HepG2 (cell line): Measurements from ENCODE around the gene RABEP1. TPM values are rescaled to one million over a fixed set of nuclear protein-coding genes. Genes with fewer than 3 reads are reported as not detected.

Experiments used
- AKAP8 ChIP-seq: sonication (generic); formaldehyde crosslinking; IDR thresholded peaks from 2 replicates; pipeline ENCODE4 v1.5.1; 2020; ENCODE audit warnings: mild to moderate bottlenecking, missing genetic modification reagents
- ARNT ChIP-seq: fragments of 450-650 bp; IDR thresholded peaks from 2 replicates; pipeline ENCODE4 v1.6.1; 2017
- ELK4 ChIP-seq: sonication (generic); formaldehyde crosslinking; IDR thresholded peaks from 2 replicates; pipeline ENCODE4 v1.9.0; 2021; ENCODE audit warnings: missing genetic modification reagents, borderline replicate concordance
- EP300 ChIP-seq, 3 experiments: sonication (generic) in 1 of 3; formaldehyde crosslinking in 1 of 3; IDR thresholded peaks; 2 replicates each; pipeline versions ENCODE4 v1.5.1 to v1.6.1; 2011 to 2020; ENCODE audit warnings: low read depth in 2 of 3, low read length in 2 of 3, borderline replicate concordance in 1 of 3, improper control_type of control experiment in 1 of 3, mild to moderate bottlenecking in 1 of 3, missing genetic modification reagents in 1 of 3, moderate library complexity in 1 of 3
- GLI4 ChIP-seq: sonication (generic); formaldehyde crosslinking; IDR thresholded peaks from 2 replicates; pipeline ENCODE4 v1.5.1; 2020; ENCODE audit warnings: missing genetic modification reagents, mild to moderate bottlenecking, moderate library complexity, borderline replicate concordance
- GMEB1 ChIP-seq: sonication (generic); formaldehyde crosslinking; IDR thresholded peaks from 2 replicates; pipeline ENCODE4 v1.5.1; 2020; ENCODE audit warnings: missing genetic modification reagents, mild to moderate bottlenecking, borderline replicate concordance
- MAFG ChIP-seq: sonication (generic); formaldehyde crosslinking; IDR thresholded peaks from 2 replicates; pipeline ENCODE4 v1.5.1; 2020; ENCODE audit warnings: mild to moderate bottlenecking, missing genetic modification reagents
- MLXIP ChIP-seq: sonication (generic); formaldehyde crosslinking; IDR thresholded peaks from 2 replicates; pipeline ENCODE4 v1.9.0; 2021; ENCODE audit warnings: missing genetic modification reagents, borderline replicate concordance
- U2AF2 ChIP-seq: fragments of 200-400 bp; formaldehyde crosslinking; IDR thresholded peaks from 2 replicates; pipeline ENCODE4 v1.6.1; 2017; ENCODE audit warnings: low read depth, mild to moderate bottlenecking, low read length
- ZNF142 ChIP-seq: sonication (generic); formaldehyde crosslinking; IDR thresholded peaks from 2 replicates; pipeline ENCODE4 v1.4.0; 2020; ENCODE audit warnings: missing genetic modification reagents
- ZNF34 ChIP-seq: sonication (generic); formaldehyde crosslinking; IDR thresholded peaks from 2 replicates; pipeline ENCODE4 v1.4.0; 2020; ENCODE audit warnings: mild to moderate bottlenecking, missing genetic modification reagents, borderline replicate concordance
- ZNF547 ChIP-seq: sonication (generic); formaldehyde crosslinking; IDR thresholded peaks from 2 replicates; pipeline ENCODE4 v1.5.1; 2020; ENCODE audit warnings: mild to moderate bottlenecking, missing genetic modification reagents
- ZNF564 ChIP-seq: sonication (generic); formaldehyde crosslinking; IDR thresholded peaks from 2 replicates; pipeline ENCODE4 v1.8.1; 2023; ENCODE audit warnings: mild to moderate bottlenecking, missing genetic modification reagents
- ZNF614 ChIP-seq: IDR thresholded peaks from 2 replicates; pipeline ENCODE4 v1.6.1; 2018; ENCODE audit warnings: missing biosample characterization, missing genetic modification reagents, inconsistent platforms, borderline replicate concordance
- ZNF780A ChIP-seq: sonication (generic); formaldehyde crosslinking; IDR thresholded peaks from 2 replicates; pipeline ENCODE4 v1.8.0; 2022; ENCODE audit warnings: mild to moderate bottlenecking, missing genetic modification reagents, moderate library complexity
- ZSCAN21 ChIP-seq: sonication (generic); formaldehyde crosslinking; IDR thresholded peaks from 2 replicates; pipeline ENCODE4 v1.8.0; 2022; ENCODE audit warnings: mild to moderate bottlenecking, missing genetic modification reagents, moderate library complexity, borderline replicate concordance
- polyA plus RNA-seq, 8 experiments: library from polyadenylated mRNA; depleted of rRNA in 3 of 8; stranded (reverse) in 7 of 8; unstranded in 1 of 8; fragments of >200 nt; fragmentation: Illumina TruSeq in 4 of 8; extraction: Trizol in 4 of 8; gene quantifications; 2 replicates each; pipeline versions ENCODE4 v1.2.1 to v1.2.3, GENCODE V29; 2011 to 2016; ENCODE audit warnings: low read depth in 4 of 8, missing spikeins in 1 of 8, mixed read lengths in 1 of 8; ENCODE audit not compliant: insufficient read depth in 1 of 8
- total RNA-seq, 5 experiments: library from RNA; depleted of rRNA; stranded (reverse); fragments of >200 nt; fragmentation: Illumina TruSeq; extraction: Trizol; gene quantifications; 2 replicates each; pipeline ENCODE4 v1.2.3, GENCODE V29; 2016; ENCODE audit warnings: low read depth in 1 of 5

RABEP1 gene
- total and polyA plus RNA-seq, 2 of the 13 experiments (the other 11 are each of a cell fraction or from before 2014, with no cell fraction given), result 13.7 to 41.5 TPM

- TF ChIP-seq ZNF142 (CRISPR knock-in tag) (no peak), ZNF614 (CRISPR knock-in tag) (no peak), GLI4 (CRISPR knock-in tag) (0 out of 2 replicates have a peak, but pooled peaks have one; percentile 4), U2AF2 (no peak), ARNT (no peak), AKAP8 (CRISPR knock-in tag) (no peak), ZNF780A (CRISPR knock-in tag) (no peak), ZSCAN21 (peak; percentile 77), MAFG (CRISPR knock-in tag) (no peak), GMEB1 (CRISPR knock-in tag) (no peak), MLXIP (CRISPR knock-in tag) (no peak), ZNF547 (CRISPR knock-in tag) (no peak), ZNF564 (CRISPR knock-in tag) (peak; percentile 54), ZNF34 (CRISPR knock-in tag) (no peak), EP300 (IDR thresholded peaks at IDR 0.05; ENCODE audit: low read depth in 2 of 2, low read length in 2 of 2) (no peak), EP300 (CRISPR knock-in tag; IDR thresholded peaks at IDR 0.05; ENCODE audit: borderline replicate concordance) (no peak), ELK4 (no peak)
These were observed 137.4 kb downstream of the RABEP1 start, which contains the start of gene NUP88 (continued) for GRCh38 chr17:5419356-5419958.
